Muscle of arm (tissue), 12 donors: Measurements from ENCODE around the gene DDT. TPM values are rescaled to one million over a fixed set of nuclear protein-coding genes. Genes with fewer than 3 reads are reported as not detected.
"Not testable (repeated sequence)": the region's sequence is repeated elsewhere in the genome, so short reads cannot be mapped to it uniquely, and the experiment has no call there.

Experiments used
- DNase-seq: peaks from one replicate; pipeline ENCODE4 v3.0.0-alpha.2; 2013
- polyA plus RNA-seq, 12 donors: library from polyadenylated mRNA; unstranded; fragments of 120-200 nt; gene quantifications; one replicate each; pipeline ENCODE4 v1.2.1, GENCODE V29; 2013; ENCODE audit not compliant: insufficient read length in 12 of 12

The DDT gene
- polyA plus RNA-seq, 12 donors, result 29.4 to 61.0 (median 42.2) TPM; not detected in 1

DNA sequence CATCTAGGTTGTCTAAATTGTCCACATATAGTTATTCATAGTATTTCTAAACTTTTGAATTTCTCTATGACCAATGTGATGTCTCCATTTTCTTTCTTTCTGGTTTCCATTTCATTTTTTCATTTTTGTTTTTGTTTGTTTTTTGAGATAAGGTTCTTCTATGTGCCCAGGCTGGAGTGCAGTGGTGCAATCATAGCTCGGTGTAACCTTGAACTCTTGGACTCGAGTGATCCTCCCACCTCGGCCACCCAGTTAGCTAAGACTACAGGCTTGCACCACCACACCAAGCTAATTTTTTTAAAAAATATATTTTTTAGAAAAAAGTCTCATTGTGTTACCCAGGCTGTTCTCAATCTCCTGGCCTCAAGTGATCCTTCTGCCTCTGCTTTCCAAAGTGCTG lies 22.9 kb upstream of the DDT start:
- DNase-seq, result no peak

DNA sequence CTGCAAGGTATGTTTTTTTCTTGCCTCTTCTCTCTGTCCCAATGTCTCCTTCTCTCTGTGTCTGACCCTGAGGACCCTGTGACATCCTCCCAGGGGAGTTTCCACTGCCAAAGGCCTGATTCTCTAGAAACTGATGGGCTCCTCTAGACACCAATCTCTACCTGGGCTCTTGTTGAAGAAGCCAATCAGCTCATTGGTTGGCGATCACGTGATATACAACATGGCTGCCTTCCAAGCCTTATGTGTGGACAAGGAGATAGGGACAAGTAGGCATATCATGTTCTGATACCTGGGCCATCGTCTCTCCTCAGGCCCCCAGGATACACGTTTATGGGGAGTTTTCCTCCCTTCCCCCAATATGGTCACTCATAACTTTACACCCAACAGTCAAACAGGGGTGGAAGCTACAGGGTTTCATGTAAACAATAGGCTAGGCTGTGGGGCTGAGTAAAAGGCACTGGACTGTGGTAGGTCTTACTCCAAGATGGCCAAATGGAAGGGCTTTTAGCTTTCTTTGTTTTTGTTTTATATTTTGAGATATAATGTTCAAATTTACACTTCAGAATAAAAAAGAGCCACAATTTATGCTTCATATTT lies 19.4 kb upstream of the DDT start:
- DNase-seq, result not testable (repeated sequence)

DNA sequence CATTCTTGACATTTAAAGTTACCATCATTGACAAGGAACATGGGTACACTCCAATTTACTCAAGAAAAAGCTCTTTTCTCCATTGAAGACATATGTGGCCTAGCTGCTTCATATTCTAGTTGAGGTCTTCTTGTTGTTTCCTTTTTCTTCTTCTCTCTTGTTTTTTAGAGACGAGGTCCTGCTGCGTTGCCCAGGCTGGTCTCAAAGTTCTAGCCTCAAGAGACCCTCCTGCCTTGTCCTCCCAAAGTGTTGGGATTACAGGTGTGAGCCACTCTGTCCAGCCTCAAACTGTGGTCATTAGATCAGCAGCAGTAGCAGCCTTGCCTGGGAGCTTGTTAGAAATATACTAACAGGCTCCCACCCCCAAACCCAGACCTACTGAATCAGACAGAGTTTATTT lies 18.8 kb upstream of the DDT start:
- DNase-seq, result not testable (repeated sequence)

DNA sequence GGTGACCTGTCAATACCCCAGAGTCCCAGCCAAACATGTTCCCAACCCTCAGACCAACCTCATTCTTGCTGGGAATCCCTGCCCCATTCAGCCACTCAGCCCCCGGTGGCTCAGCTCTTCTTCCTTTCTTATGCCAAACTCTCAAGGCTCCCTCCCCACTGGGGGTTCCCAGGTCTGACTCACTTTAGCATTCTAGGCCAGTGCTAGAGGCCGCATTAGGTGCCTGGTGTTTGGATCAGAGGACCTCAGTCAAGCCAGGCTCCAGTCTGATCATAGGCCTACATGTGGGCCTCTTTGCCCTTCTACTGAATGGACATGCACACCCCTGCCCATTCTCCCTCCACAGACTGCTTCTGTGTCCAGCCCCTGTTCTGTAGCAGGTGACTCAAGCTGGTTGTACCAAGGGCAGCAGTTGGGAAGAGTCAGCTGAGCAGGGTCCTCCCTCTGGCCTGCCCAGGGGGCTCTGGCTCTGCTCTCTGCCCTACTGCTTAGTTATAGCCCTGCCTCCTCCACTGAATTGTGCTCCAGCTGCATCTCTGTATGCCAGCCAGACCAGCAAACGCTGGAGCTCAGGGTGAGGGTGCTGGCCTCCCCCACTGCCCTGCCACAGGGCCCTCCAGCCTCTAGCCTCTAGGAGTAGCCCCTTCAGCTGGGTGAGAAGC lies 15.5 kb upstream of the DDT start:
- not testable (repeated sequence) for DNase-seq

DNA sequence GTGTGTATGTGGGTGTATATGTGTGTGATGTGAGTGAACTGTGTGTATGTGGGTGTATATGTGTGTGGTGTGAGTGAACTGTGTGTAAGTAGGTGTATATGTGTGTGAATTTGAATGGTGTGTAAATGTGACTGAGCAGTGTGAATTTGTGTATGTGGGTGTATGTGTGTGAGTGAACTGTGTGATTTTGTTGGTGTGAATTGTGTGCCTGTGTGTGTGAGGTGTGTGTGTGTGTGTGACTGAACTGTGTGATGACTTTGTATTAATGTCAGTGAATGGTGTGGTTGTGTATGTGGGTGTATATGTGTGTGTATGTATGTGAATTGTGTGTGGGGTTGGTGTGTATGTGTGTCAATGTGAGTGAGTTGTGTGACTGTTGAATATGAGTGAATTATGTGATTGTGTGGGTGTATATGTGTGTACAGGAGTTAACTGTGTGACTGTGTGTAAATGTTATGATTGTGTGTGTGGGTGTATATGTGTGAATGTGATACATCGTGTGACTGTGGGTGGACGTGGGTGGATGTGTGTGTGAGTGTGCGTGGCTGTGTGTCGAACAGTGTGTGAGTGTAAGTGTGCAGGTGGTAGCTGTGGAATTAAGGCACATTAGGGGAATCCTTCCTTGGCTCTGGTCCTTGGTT lies 12.4 kb upstream of the DDT start:
- DNase-seq, result not testable (repeated sequence)

DNA sequence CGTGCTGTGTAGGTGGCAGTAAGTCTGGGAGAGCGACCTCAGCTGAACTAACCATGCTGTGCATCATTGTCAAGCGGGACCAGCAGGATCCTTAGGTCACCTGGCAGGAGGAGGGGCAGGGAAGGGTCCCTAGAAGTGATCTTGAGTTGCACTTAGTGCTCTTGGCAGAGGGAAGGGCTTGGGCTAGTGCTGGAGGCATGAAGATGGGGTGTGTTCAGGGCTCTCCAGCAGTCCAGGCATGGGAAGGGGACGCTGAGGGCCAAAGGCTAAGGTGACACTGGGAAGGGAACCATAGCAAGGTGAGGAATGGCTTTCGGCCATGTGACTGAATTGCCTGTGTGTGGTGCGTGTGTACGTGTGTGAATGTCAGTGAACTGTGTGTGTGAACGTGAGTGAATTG lies 11.8 kb upstream of the DDT start:
- DNase-seq, result not testable (repeated sequence)

DNA sequence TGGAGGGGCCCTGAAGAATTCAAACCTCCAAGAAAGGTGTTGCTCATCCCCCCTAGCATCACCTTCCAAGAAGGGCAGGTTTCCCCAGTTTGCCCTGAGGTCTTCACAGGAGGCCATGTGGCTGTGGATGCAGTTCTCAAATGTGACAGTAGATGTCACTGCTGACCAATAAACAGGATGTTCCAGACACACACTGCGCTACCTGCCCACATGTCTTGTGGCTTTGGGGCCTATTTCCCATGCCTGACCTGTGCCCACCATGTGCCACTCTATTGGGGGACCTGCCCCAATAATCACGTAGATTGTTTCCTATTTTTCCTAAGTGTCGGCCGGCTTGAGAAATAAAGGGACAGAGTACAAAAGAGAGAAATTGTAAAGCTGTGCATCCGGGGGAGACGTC lies 10.2 kb upstream of the DDT start:
- no peak for DNase-seq

DNA sequence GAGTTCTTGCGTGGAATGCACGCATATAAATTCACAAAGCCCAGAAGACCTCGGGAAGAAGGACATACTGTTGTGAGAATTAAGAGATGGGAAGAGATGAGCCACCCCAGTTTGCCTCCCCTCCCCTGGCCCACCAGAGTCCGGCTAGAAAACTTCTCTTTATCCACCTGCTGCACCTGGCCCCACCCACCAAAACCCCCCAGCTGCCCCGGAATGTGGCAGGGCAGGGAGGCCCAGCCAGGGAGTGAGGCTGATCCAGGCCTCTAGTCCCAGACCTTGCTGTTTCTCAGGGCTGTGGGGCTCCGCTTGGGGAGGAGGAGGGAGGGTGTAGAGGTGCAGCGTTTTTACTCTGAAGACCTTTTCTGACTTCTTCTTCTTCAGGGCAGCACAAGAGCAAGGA lies 6.3 kb upstream of the DDT start:
- not testable (repeated sequence) for DNase-seq

DNA sequence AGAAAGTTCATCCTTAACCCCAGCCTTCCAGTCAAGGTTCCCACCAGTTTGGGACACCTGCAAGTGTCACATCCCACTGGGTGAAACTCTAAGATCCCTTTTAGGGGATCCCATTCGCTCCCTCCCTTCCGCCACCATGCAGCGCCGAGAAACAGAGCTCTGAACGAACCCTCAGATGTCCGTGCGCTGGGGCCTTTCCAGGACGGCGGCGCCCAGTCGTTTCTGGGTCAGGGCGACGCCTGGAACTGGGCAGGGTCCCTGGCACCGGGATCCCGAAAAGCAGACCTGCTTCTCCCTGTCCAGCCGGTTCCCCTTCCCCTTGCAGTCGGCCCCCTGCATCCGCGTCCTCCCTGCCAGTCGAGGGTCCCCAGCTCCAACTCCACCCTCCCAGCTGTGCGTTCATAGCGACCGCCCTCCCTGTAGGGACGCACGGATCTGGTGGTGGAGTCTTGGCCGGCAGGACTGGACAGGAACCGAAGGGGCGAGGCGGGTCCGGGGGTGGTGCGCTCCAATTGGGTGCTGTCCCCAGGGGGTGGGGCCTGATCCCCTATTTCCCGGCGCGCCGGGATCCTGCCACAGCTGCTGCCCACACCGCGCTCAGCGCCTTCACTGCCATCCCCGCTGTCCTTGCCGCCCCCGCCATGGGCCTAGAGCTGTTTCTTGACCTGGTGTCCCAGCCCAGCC lies 5.5 kb upstream of the DDT start, which contains the start of gene GSTT2:
TSS of gene GSTT2 (plus strand) at position 578 of the 684 bp plus-strand sequence.
- not testable (repeated sequence) for DNase-seq

DNA sequence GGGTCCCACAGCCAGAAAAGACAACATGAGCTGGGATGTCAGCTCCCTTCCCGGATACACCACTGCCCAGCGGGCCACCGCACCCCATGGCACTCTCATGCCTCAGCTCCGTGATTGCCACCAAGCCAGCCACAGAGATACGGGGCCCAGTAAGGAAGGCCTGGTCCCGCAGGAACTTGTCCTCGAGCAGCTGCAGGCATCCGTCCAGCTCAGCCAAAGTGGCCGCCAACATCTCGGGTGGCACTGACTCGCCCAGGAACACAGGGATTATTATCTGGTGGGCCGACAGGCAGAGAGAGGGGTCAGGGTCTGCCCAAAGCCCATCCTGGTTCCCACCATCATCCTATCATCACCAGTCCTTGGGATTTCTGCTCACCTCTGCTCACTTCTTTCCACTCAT lies 3.1 kb upstream of the DDT start:
- DNase-seq, result not testable (repeated sequence)

DNA sequence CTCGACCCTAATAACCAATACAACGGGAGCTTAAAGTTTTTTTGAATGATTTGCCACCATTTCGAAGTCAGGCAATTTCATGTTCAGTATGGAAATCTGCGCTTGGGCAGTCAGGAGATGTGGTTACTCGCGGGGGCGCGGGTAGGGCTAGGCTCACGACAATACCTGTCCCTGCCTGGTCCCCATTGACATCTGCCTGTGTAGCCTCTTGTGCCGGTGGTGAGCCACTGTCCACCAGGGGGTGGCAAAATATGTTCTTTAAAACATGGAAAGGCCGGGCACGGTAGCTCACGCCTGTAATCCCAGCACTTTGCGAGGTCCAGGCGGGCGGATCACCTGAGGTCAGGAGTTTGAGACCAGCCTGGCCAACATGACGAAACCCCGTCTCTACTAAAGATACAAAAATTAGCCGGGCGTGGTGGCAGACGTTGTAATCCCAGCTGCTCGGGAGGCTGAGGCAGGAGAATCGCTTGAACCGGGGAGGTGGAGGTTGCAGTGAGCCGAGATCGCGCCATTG lies 653 bp upstream of the DDT start:
- not testable (repeated sequence) for DNase-seq

DNA sequence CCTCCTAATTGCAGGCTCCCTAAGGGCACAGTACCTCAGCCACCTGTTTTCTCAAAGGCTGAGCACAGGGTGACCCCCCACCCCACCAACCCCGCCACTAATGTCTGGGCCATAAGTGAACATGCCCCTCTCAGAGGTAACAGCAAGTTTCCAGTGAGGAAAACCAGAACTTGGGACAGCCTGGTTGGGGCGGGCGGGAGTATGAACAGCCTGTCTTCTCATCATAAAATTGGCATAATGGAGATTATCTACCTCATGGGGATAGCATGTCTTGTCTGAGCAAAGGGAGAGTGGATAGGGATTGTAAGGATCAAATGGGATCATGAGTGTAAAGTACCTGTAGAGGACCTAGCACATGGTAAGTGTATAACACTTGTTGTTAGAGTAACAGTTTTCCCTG lies 2.3 kb downstream of the DDT start:
- not testable (repeated sequence) for DNase-seq

DNA sequence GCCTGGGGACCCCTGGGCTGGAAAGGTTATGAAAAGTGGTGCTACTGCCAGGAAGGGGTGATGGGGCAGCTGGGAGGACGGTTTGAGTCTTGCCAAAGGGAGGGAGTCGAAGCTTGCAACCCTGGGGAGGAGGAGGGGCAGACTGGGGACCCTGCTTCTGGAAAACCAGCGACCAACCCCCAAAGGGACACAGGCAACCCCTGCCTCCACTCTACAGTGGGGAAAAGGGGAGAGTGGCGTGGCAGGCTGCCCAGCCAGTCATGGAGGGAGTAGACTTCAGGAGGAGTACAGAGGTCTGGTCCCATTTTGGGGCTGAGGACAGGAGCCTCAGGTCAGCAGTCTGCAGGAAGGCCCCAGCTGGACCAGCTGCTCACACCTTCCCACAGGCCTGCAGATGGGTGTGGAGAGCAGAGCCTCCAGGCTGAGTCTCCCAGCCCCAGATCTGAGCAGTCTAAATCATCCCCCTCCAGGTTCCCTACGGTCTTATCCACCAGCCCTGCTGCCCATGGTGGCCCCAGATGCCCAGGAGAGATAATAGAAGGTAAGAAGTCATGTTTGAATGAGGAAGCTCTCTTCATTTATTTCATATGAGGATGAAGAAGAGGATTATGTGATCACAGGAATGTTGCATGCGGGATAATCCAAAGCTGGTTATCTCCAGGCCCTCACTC lies 3.3 kb downstream of the DDT start:
- DNase-seq, result no peak

DNA sequence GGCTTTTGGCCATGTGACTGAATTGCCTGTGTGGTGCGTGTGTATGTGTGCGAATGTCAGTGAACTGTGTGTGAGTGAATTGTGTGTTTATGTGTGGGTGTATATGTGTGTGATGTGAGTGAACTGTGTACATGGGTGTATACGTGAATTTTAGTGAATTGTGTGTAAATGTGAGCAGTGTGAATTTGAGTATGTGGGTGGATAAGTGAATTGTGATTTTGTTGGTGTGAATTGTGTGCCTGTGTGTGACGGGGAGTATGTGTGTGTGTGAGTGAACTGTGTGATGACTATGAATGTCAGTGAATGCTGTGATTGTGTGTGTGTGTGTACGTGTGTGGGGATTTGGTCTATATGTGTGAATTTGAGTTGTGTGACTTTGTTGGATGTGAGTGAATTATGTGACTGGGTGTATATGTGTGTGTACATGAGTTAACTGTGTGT lies 4.0 kb downstream of the DDT start:
- DNase-seq, result no peak

DNA sequence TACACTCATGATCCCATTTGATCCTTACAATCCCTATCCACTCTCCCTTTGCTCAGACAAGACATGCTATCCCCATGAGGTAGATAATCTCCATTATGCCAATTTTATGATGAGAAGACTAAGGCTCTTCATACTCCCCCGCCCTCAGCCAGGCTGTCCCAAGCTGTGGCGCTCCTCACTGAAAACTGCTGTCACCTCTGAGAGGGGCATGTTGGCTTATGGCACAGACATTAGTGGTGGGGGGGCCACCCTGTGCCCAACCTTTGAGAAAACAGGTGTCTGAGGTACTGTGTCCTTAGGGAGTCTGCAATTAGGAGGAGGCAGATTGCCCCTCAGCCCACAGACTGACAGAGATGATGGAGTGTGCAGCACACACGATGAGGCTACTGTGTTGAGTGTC lies 5.2 kb downstream of the DDT start:
- DNase-seq, result no peak

DNA sequence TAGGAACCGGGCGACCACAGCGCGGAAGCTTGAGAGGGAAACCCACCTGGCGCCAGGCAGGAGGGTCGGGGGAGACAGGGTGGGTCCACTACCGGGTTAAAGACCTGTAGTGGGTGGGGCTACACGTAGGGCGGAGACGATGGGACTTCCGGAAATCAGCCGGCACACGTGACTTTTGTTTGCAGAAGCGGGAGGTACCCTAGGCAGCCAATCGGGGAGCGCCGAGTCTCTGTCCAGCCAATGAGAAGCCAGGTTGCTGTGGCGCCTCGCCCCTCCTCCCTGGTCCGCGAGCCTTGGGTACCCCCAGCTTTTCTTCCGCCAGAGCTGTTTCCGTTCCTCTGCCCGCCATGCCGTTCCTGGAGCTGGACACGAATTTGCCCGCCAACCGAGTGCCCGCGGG lies 7.7 kb downstream of the DDT start, which contains the start of gene DDTL:
TSS of gene DDTL (plus strand) at position 321 of the 400 bp plus-strand sequence. CDS start at position 348, 27 bp downstream.
- DNase-seq, result not testable (repeated sequence)

DNA sequence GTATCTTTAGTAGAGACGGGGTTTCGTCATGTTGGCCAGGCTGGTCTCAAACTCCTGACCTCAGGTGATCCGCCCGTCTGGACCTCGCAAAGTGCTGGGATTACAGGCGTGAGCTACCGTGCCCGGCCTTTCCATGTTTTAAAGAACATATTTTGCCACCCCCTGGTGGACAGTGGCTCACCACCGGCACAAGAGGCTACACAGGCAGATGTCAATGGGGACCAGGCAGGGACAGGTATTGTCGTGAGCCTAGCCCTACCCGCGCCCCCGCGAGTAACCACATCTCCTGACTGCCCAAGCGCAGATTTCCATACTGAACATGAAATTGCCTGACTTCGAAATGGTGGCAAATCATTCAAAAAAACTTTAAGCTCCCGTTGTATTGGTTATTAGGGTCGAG lies 8.1 kb downstream of the DDT start:
- DNase-seq, result not testable (repeated sequence)

DNA sequence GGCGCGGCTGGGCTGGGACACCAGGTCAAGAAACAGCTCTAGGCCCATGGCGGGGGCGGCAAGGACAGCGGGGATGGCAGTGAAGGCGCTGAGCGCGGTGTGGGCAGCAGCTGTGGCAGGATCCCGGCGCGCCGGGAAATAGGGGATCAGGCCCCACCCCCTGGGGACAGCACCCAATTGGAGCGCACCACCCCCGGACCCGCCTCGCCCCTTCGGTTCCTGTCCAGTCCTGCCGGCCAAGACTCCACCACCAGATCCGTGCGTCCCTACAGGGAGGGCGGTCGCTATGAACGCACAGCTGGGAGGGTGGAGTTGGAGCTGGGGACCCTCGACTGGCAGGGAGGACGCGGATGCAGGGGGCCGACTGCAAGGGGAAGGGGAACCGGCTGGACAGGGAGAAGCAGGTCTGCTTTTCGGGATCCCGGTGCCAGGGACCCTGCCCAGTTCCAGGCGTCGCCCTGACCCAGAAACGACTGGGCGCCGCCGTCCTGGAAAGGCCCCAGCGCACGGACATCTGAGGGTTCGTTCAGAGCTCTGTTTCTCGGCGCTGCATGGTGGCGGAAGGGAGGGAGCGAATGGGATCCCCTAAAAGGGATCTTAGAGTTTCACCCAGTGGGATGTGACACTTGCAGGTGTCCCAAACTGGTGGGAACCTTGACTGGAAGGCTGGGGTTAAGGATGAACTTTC lies 13.0 kb downstream of the DDT start, which contains the start of gene GSTT2B:
TSS of gene GSTT2B (minus strand) at position 112 of the 688 bp plus-strand sequence. CDS start at position 48, 64 bp downstream.
- not testable (repeated sequence) for DNase-seq

DNA sequence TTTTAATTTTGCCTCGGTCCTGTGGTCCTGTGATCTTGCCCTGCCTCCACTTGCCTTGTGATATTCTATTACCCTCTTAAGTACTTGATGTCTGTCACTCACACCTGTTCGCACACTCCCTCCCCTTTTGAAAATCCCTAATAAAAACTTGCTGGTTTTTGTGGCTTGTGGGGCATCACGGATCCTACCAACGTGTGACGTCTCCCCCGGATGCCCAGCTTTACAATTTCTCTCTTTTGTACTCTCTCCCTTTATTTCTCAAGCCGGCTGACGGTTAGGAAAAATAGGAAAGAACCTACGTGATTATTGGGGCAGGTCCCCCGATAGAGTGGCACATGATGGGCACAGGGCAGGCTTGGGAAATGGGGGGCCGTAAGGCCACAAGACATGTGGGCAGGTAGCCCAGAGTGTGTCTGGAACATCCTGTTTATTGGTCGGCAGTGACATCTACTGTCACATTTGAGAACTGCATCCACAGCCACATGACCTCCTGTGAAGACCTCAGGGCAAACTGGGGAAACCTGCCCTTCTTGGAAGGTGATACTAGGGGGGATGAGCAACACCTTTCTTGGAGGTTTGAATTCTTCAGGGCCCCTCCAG lies 17.8 kb downstream of the DDT start:
- peak; percentile 76 for DNase-seq

DNA sequence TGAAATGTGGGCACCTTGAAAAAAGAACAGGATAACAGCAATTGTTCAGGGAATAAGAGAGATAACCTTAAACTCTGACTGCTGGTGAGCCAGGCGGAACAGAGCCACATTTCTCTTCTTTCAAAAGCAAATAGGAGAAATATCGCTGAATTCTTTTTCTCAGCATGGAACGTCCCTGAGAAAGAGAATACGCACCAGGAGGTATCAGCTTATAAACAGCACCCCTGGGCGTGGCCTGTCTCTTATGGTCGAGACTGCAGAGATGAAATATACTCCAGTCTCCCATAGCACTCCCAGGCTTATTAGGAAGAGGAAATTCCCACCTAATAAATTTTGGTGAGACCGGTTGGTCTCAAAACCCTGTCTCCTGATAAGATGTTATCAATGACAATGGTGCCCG lies 18.4 kb downstream of the DDT start:
- not testable (repeated sequence) for DNase-seq
